Sigmoid colon (tissue), 3 donors: ENCODE results near the gene CDH23.

Experiments used
- POLR2A ChIP-seq, 2 donors: fragments of 450-650 bp; IDR thresholded peaks; one replicate each; pipeline ENCODE4 v1.6.1; 2016; ENCODE audit warnings: antibody characterized with exemption in 2 of 2, mild to moderate bottlenecking in 2 of 2, moderate library complexity in 2 of 2
- TF ChIP-seq, protein P1 (sequence below), 4 experiments: fragments of 450-650 bp in 3 of 4; fragments of 200-600 bp in 1 of 4; IDR thresholded peaks; one replicate each; pipeline ENCODE4 v1.5.1; 2016 to 2019; ENCODE audit warnings: antibody characterized with exemption in 4 of 4, mild to moderate bottlenecking in 3 of 4, moderate library complexity in 2 of 4

DNA sequence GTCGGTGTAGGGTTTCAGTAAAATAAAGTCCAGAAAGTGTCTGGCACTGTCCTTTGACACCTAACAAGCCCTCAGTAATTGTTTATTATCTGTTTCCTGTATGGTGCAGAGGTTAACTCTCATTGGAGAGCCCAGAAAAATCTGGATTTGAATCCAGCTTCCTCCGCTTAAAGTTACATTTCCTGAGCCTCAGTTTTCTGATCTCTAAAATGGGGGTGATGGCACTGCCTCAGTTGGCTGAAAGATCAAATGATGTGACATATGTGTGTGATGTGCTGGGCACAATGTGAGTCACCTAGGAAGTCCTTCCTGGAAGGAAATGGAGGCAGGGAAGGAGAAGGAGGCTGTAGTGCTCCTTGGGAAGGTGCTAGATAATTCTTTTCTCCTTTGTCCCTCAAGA, 14.7 kb upstream of the CDH23 start:
- TF ChIP-seq, protein P1, sequence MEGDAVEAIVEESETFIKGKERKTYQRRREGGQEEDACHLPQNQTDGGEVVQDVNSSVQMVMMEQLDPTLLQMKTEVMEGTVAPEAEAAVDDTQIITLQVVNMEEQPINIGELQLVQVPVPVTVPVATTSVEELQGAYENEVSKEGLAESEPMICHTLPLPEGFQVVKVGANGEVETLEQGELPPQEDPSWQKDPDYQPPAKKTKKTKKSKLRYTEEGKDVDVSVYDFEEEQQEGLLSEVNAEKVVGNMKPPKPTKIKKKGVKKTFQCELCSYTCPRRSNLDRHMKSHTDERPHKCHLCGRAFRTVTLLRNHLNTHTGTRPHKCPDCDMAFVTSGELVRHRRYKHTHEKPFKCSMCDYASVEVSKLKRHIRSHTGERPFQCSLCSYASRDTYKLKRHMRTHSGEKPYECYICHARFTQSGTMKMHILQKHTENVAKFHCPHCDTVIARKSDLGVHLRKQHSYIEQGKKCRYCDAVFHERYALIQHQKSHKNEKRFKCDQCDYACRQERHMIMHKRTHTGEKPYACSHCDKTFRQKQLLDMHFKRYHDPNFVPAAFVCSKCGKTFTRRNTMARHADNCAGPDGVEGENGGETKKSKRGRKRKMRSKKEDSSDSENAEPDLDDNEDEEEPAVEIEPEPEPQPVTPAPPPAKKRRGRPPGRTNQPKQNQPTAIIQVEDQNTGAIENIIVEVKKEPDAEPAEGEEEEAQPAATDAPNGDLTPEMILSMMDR (IDR thresholded peaks at IDR 0.05): no peak
- TF ChIP-seq POLR2A (IDR thresholded peaks at IDR 0.05): no peak
